ENCODE measurements around the gene NCOA7. TPM values are rescaled to one million over a fixed set of nuclear protein-coding genes. Genes with fewer than 3 reads are reported as not detected.

NCOA7 gene
- total RNA-seq, 6 experiments from 2014 or later, result 11.4 to 71.8 (median 23.0) TPM

DNA sequence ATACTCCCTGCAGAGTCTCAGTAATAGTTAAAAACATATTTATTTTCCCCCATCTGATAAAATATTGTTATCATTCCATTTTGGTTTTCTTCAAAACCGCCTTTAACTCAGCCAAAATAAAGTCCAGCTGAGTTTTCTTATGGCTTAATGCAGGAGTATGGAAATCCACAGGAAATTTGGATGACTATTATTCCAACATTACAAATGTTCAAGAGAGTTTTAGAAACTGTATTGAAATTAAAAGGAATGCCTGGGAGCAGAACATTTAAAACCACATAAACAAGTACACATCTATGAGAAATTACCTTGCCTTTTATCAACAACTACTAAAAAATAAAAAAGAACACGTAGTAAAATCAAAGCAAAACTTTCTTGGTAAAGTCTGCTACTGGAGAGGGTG, 45.7 kb downstream of the NCOA7 start:
- no peak for ATAC-seq
- DNase-seq, result no peak
- H3K27me3 ChIP-seq, result no peaks in the 10 kb centered on the region
- H3K4me3 ChIP-seq, result no peak overlapping the region
- no peaks in the 10 kb centered on the region for H3K36me3 ChIP-seq
- H3K27ac ChIP-seq, result peak overlapping the region in 1 of 3 donors; percentile 9
- peaks cover 0 to 5% (median 0%) of the 10 kb centered on the region in 4 donors for H3K4me1 ChIP-seq
- intact Hi-C loops (cut with DNase I), result no loop called here
- TF ChIP-seq, protein P1, sequence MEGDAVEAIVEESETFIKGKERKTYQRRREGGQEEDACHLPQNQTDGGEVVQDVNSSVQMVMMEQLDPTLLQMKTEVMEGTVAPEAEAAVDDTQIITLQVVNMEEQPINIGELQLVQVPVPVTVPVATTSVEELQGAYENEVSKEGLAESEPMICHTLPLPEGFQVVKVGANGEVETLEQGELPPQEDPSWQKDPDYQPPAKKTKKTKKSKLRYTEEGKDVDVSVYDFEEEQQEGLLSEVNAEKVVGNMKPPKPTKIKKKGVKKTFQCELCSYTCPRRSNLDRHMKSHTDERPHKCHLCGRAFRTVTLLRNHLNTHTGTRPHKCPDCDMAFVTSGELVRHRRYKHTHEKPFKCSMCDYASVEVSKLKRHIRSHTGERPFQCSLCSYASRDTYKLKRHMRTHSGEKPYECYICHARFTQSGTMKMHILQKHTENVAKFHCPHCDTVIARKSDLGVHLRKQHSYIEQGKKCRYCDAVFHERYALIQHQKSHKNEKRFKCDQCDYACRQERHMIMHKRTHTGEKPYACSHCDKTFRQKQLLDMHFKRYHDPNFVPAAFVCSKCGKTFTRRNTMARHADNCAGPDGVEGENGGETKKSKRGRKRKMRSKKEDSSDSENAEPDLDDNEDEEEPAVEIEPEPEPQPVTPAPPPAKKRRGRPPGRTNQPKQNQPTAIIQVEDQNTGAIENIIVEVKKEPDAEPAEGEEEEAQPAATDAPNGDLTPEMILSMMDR (IDR thresholded peaks at IDR 0.05), result no peak
- no peak for TF ChIP-seq POLR2A (IDR thresholded peaks at IDR 0.05)
- no peaks in the 10 kb centered on the region for H3K9me3 ChIP-seq
- 85% methylated on average over 2 of the region's 2 CpGs for WGBS (ENCODE audit: insufficient coverage, low coverage, low lambda C conversion rate, missing lambda C conversion rate)

DNA sequence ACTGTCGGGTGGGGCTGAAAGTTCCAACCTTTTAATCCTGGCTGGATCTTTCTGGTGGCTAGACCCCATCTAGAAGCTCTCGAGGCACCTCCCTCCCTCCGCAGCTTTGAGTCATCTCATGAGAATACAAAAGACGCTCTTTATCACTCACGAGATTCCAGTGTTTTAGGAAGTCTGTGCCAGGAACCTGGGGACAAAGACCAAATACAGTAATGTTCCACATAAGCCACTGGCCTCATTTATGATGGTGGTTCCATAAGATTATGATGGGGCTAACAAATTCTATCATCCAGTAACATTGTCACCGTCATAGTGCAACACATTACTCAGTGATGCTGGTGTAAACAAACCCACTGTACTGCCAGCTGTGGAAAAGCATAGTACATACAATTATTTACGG, 48.7 kb downstream of the NCOA7 start:
- WGBS (ENCODE audit: insufficient coverage, low coverage, low lambda C conversion rate, missing lambda C conversion rate), result 57% methylated on average over 3 of the region's 7 CpGs
- ATAC-seq (peak; percentile 23 to 57 (median 36)), DNase-seq (no peak)
- no peak overlapping the region for H3K4me3 ChIP-seq
- TF ChIP-seq, protein P1 (IDR thresholded peaks at IDR 0.05), result no peak
- TF ChIP-seq POLR2A (IDR thresholded peaks at IDR 0.05), result no peak
- H3K4me1 ChIP-seq, result peaks cover 0 to 2% (median 0%) of the 10 kb centered on the region in 4 donors
- intact Hi-C loops (cut with DNase I), result no loop called here
- no peaks in the 10 kb centered on the region for H3K27me3 ChIP-seq
- H3K36me3 ChIP-seq, result no peaks in the 10 kb centered on the region
- H3K9me3 ChIP-seq, result no peaks in the 10 kb centered on the region
- peak overlapping the region in 1 of 3 donors; percentile 24 for H3K27ac ChIP-seq

- Histone ChIP-seq H3K9me3 (no peaks in the 10 kb centered on the region), H3K27me3 (no peaks in the 10 kb centered on the region), H3K36me3 (no peaks in the 10 kb centered on the region), H3K27ac (peak overlapping the region in 1 of 3 donors; percentile 24), H3K4me1 (no peaks in the 10 kb centered on the region), H3K4me3 (no peak overlapping the region)
- intact Hi-C loops (cut with DNase I), result no loop called here
- WGBS (ENCODE audit: insufficient coverage, low coverage, low lambda C conversion rate, missing lambda C conversion rate), result 71% methylated on average over 1 of the region's 1 CpG
- ATAC-seq, result peak in 2 of 4 donors; percentile 55 to 70
- no peak for DNase-seq
- TF ChIP-seq POLR2A (IDR thresholded peaks at IDR 0.05), result no peak
- TF ChIP-seq, protein P1 (IDR thresholded peaks at IDR 0.05), result no peak
These were observed 49.1 kb downstream of the NCOA7 start for GRCh38 chr6:125839879-125840278.

DNA sequence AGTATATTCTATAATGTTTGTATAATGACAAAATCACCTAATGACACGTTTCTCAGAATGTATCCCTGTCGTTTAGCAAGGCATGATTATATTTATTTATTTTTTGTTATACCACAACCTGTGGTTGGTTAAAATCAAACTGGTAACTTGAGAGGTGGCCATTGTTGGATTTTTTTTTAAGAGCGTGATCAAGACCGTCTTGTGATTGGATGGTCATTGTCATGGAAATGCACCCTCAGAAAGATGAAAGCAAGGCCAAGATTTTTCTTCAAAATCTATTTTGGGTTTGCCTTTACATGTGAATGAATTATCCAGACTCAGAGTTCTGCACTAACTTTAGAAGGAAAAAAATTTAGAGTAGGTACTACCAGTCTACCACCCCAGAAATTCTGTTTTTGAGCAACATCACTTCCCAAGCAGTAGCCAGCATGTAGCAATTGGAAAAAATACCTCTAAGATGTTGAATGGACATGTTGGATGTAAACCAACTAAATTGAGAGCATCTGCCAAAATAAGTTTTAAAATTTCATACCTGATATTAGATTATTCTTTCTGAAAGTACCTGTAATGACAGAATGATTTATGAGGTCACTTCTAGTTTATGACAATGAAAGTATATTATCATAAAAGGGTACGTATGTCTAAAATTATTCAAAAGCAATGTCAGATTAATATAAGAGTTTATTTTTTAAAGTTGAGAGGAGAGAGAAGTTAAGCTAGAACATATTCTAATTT, 50.8 kb downstream of the NCOA7 start:
- no peaks in the 10 kb centered on the region for H3K9me3 ChIP-seq
- no peaks in the 10 kb centered on the region for H3K27me3 ChIP-seq
- no peak for DNase-seq
- no peaks in the 10 kb centered on the region for H3K36me3 ChIP-seq
- H3K4me3 ChIP-seq, result no peak overlapping the region
- no peak for ATAC-seq
- intact Hi-C loops (cut with DNase I), result no loop called here
- TF ChIP-seq, protein P1 (IDR thresholded peaks at IDR 0.05), result no peak
- no peak for TF ChIP-seq POLR2A (IDR thresholded peaks at IDR 0.05)
- no peak overlapping the region for H3K27ac ChIP-seq
- H3K4me1 ChIP-seq, result no peaks in the 10 kb centered on the region
- 91% methylated on average over 5 of the region's 5 CpGs for WGBS (ENCODE audit: insufficient coverage, low coverage, low lambda C conversion rate, missing lambda C conversion rate)

All from right lobe of liver (tissue), 6 donors.